Right lobe of liver (tissue), 4 donors: ENCODE measurements around the gene AFAP1.

Experiments
- POLR2A ChIP-seq: fragments of 450-650 bp; IDR thresholded peaks from one replicate; pipeline ENCODE4 v1.6.1; 2017; ENCODE audit warnings: antibody characterized with exemption, mild to moderate bottlenecking
- TF ChIP-seq, protein P1 (sequence below), 4 donors: fragments of 200-600 bp in 3 of 4; fragments of 450-650 bp in 1 of 4; IDR thresholded peaks; one replicate each; pipeline versions ENCODE4 v1.5.1 to v1.8.0; 2016 to 2022; ENCODE audit warnings: antibody characterized with exemption in 4 of 4, mild to moderate bottlenecking in 2 of 4
- donor health status: DM: no; HTN: no; CAD: no.
- donor health status: DM: no; HTN: no; CAD: no.
- donor health status: DM: no; HTN: yes; CAD: no.

DNA sequence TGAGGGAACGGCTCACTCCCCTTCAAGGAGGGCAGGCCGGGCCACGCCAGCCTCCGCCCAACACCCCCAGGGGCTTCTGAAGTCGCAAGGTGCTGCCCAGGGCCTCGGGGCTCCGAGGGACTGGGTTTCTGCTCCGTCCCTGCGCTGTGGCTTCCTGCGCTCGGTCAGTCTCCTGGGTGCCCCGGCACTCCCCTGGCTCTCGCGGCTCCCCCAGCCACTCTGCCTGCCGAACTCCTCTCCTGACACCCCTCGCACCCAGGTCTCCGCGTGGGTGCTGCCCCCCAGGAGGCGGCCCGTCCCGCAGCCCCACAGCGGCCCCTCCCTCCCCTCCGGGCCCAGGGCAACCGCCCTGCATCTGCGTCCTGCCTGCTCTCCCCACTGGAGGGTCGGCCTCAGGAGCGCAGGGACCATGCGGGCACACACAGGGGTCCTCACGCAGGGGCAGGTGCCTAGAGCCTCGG is 151.9 kb downstream of the AFAP1 start:
- no peak for TF ChIP-seq POLR2A
- TF ChIP-seq, protein P1, sequence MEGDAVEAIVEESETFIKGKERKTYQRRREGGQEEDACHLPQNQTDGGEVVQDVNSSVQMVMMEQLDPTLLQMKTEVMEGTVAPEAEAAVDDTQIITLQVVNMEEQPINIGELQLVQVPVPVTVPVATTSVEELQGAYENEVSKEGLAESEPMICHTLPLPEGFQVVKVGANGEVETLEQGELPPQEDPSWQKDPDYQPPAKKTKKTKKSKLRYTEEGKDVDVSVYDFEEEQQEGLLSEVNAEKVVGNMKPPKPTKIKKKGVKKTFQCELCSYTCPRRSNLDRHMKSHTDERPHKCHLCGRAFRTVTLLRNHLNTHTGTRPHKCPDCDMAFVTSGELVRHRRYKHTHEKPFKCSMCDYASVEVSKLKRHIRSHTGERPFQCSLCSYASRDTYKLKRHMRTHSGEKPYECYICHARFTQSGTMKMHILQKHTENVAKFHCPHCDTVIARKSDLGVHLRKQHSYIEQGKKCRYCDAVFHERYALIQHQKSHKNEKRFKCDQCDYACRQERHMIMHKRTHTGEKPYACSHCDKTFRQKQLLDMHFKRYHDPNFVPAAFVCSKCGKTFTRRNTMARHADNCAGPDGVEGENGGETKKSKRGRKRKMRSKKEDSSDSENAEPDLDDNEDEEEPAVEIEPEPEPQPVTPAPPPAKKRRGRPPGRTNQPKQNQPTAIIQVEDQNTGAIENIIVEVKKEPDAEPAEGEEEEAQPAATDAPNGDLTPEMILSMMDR (IDR thresholded peaks at IDR 0.05) = no peak
